Mesenteric fat pad (tissue), 1 donor: ENCODE results near the gene HOXA11. TPM values are rescaled to one million over a fixed set of nuclear protein-coding genes. Genes with fewer than 3 reads are reported as not detected.

Experiments
- DNase-seq: peaks from one replicate; pipeline ENCODE4 v3.0.0-alpha.2; 2020; ENCODE audit warnings: low spot score
- total RNA-seq: library from RNA; stranded (reverse); fragmentation: NEBNext Ultra II Directional; extraction: Animal tissue kit (Norgen Biotek cat#: 25700); gene quantifications from one replicate; pipeline ENCODE4 v1.2.1, GENCODE V29; 2021
- donor health status: DM: yes; HTN: yes; CAD: no.

The HOXA11 gene
- total RNA-seq, 1 donor from 2014 or later, result 6.1 TPM

GRCh38 chr7:27194002-27194352, 8.9 kb upstream of the HOXA11 start:
- no peak for DNase-seq

- DNase-seq, result peak; percentile 62
These were observed 8.4 kb upstream of the HOXA11 start for GRCh38 chr7:27193335-27194001.

- peak; percentile 89 for DNase-seq
These were observed 7.7 kb upstream of the HOXA11 start for GRCh38 chr7:27192546-27193334.

GRCh38 chr7:27191833-27192545, 7.0 kb upstream of the HOXA11 start:
- peak; percentile 89 for DNase-seq

- peak; percentile 57 for DNase-seq
These were observed 6.2 kb upstream of the HOXA11 start for GRCh38 chr7:27191161-27191731.

GRCh38 chr7:27189997-27190748, 5.1 kb upstream of the HOXA11 start:
- DNase-seq, result peak; percentile 18

GRCh38 chr7:27189295-27189996, 4.4 kb upstream of the HOXA11 start:
- peak; percentile 89 for DNase-seq

GRCh38 chr7:27188386-27189294, 3.6 kb upstream of the HOXA11 start:
- DNase-seq, result peak; percentile 89

- DNase-seq, result peak; percentile 67
These were observed 2.7 kb upstream of the HOXA11 start for GRCh38 chr7:27187475-27188385.

GRCh38 chr7:27186668-27187474, 1.8 kb upstream of the HOXA11 start:
- peak; percentile 11 for DNase-seq

- DNase-seq, result no peak
These were observed 1.0 kb upstream of the HOXA11 start for GRCh38 chr7:27185854-27186667.

GRCh38 chr7:27184337-27185012, 557 bp downstream of the HOXA11 start:
- DNase-seq, result peak; percentile 87

GRCh38 chr7:27183682-27184336, 1.2 kb downstream of the HOXA11 start:
- peak; percentile 73 for DNase-seq

GRCh38 chr7:27182861-27183681, 2.0 kb downstream of the HOXA11 start:
- DNase-seq, result peak; percentile 79
